Esophagus muscularis mucosa (tissue), 4 donors: Measurements from ENCODE around the gene PDXDC1.

Experiments
- EP300 ChIP-seq: sonication (generic); formaldehyde crosslinking; IDR thresholded peaks from one replicate; pipeline ENCODE4 v1.6.1; 2017; ENCODE audit warnings: antibody characterized with exemption
- POLR2A ChIP-seq: fragments of 450-650 bp; IDR thresholded peaks from one replicate; pipeline ENCODE4 v1.6.1; 2017; ENCODE audit warnings: antibody characterized with exemption, moderate library complexity, mild to moderate bottlenecking, low read depth
- POLR2AphosphoS5 ChIP-seq, 2 donors: sonication (generic); formaldehyde crosslinking; IDR thresholded peaks; one replicate each; pipeline ENCODE4 v1.6.1; 2017; ENCODE audit warnings: antibody characterized with exemption in 2 of 2
- TF ChIP-seq, protein P1 (sequence below), 3 experiments: fragments of 200-600 bp in 2 of 3; fragments of 450-650 bp in 1 of 3; sonication (generic) in 2 of 3; IDR thresholded peaks; one replicate each; pipeline ENCODE4 v1.5.1; 2017 to 2019; ENCODE audit warnings: antibody characterized with exemption in 3 of 3, mild to moderate bottlenecking in 2 of 3, moderate library complexity in 1 of 3

DNA sequence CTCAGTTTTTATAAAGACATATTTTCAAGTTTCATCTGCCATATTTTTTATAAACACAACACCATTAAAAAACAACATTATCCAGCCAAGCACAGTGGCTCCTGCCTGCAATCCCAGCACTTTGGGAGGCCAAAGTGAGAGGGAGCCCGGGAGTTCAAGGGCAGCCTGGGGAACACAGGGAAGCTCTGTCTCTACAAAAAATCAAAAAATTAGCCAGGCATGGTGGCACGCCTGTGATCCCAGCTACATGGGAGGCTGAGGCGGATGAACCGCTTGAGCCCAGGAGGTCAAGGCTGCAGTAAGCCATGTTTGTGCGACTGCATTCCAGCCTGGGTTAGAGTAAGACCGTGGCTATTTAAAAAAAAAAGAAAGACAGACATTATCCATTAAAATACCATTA is 98.3 kb downstream of the PDXDC1 start:
- TF ChIP-seq POLR2AphosphoS5 (IDR thresholded peaks at IDR 0.05), result no peak
- no peak for TF ChIP-seq POLR2A
- TF ChIP-seq, protein P1, sequence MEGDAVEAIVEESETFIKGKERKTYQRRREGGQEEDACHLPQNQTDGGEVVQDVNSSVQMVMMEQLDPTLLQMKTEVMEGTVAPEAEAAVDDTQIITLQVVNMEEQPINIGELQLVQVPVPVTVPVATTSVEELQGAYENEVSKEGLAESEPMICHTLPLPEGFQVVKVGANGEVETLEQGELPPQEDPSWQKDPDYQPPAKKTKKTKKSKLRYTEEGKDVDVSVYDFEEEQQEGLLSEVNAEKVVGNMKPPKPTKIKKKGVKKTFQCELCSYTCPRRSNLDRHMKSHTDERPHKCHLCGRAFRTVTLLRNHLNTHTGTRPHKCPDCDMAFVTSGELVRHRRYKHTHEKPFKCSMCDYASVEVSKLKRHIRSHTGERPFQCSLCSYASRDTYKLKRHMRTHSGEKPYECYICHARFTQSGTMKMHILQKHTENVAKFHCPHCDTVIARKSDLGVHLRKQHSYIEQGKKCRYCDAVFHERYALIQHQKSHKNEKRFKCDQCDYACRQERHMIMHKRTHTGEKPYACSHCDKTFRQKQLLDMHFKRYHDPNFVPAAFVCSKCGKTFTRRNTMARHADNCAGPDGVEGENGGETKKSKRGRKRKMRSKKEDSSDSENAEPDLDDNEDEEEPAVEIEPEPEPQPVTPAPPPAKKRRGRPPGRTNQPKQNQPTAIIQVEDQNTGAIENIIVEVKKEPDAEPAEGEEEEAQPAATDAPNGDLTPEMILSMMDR (IDR thresholded peaks at IDR 0.05), result no peak
- no peak for TF ChIP-seq EP300
